Transverse colon (tissue), 4 donors: ENCODE results near the gene CXCL12. TPM values are rescaled to one million over a fixed set of nuclear protein-coding genes. Genes with fewer than 3 reads are reported as not detected.
A peak's percentile ranks its signal among the peaks of the same experiment; 100 is the strongest.

ENCODE experiments used
- DNase-seq: peaks from one replicate; pipeline ENCODE4 v3.0.0-alpha.2; 2019
- H3K27ac ChIP-seq, 4 donors: fragments of 200-600 bp; sonication (generic); 2 replicates each; pipeline ENCODE4 v1.5.1; 2016 to 2018; ENCODE audit warnings: inconsistent platforms in 4 of 4
- H3K27me3 ChIP-seq: fragments of 200-600 bp; sonication (generic); 2 replicates; pipeline ENCODE4 v1.5.1; 2017; ENCODE audit warnings: inconsistent platforms
- H3K36me3 ChIP-seq, 4 donors: fragments of 200-600 bp; sonication (generic); 2 replicates each; pipeline ENCODE4 v1.5.1; 2017 to 2019; ENCODE audit warnings: inconsistent platforms in 4 of 4
- H3K4me1 ChIP-seq, 4 donors: fragments of 200-600 bp; sonication (generic); 2 replicates each; pipeline ENCODE4 v1.5.1; 2017 to 2020; ENCODE audit warnings: inconsistent platforms in 4 of 4
- H3K4me3 ChIP-seq, 4 donors: fragments of 200-600 bp; sonication (generic); 1 replicate in 1 of 4; 2 replicates in 3 of 4; pipeline versions ENCODE4 v1.5.1 to v1.6.1; 2017 to 2019; ENCODE audit warnings: inconsistent platforms in 4 of 4
- H3K9me3 ChIP-seq, 2 donors: fragments of 200-600 bp; sonication (generic); 2 replicates each; pipeline ENCODE4 v1.5.1; 2017 to 2019; ENCODE audit warnings: inconsistent platforms in 2 of 2
- CTCF ChIP-seq, 5 experiments: fragments of 200-600 bp in 3 of 5; fragments of 450-650 bp in 2 of 5; sonication (generic) in 3 of 5; IDR thresholded peaks; 1 replicate in 2 of 5; 2 replicates in 3 of 5; pipeline ENCODE4 v1.5.1; 2016 to 2017; ENCODE audit warnings: antibody characterized with exemption in 5 of 5, inconsistent platforms in 3 of 5, mild to moderate bottlenecking in 2 of 5, moderate library complexity in 1 of 5
- EP300 ChIP-seq: sonication (generic); formaldehyde crosslinking; IDR thresholded peaks from one replicate; pipeline ENCODE4 v1.6.1; 2017; ENCODE audit warnings: antibody characterized with exemption, low read depth
- POLR2A ChIP-seq: fragments of 450-650 bp; IDR thresholded peaks from one replicate; pipeline ENCODE4 v1.6.1; 2016; ENCODE audit warnings: antibody characterized with exemption, mild to moderate bottlenecking, moderate library complexity
- POLR2AphosphoS5 ChIP-seq, 3 donors: sonication (generic); formaldehyde crosslinking; IDR thresholded peaks; one replicate each; pipeline ENCODE4 v1.6.1; 2016; ENCODE audit warnings: antibody characterized with exemption in 3 of 3
- WGBS, 2 donors: methylation state at CpG; one replicate each; pipeline ENCODE4 v1.1.5; 2018; ENCODE audit warnings: low coverage in 1 of 2; 5-methylcytosine and 5-hydroxymethylcytosine counted together
- in situ Hi-C, 4 donors: fragments of 200-750 bp; cut with MboI; loops; one replicate each; pipeline versions ENCODE4 v1.15.0 to v1.15.1; 2017; ENCODE audit warnings: low sequenced_read_pairs in 3 of 4, low pct_ligation_motif_present in 1 of 4, low pct_unique_long_range_greater_than_20kb in 1 of 4
- intact Hi-C: fragments of 100-400 bp; cut with DNase I; formaldehyde crosslinking; loops from one replicate; pipeline ENCODE4 v1.15.1; 2023; ENCODE audit warnings: low total_unique reads
- total RNA-seq, 4 donors: library from RNA; depleted of rRNA; stranded (reverse); fragments of >200 nt; gene quantifications; one replicate each; pipeline ENCODE4 v1.1.0, GENCODE V29; 2016

CXCL12 gene
- total RNA-seq, 4 donors from 2014 or later: 6.8 to 19.5 (median 17.9) TPM

GRCh38 chr10:44353721-44354120 is 31.2 kb downstream of the CXCL12 start:
- intact Hi-C loops (no loop called here), in situ Hi-C loops (no loop called here)
- Histone ChIP-seq H3K27ac (no peak overlapping the region), H3K4me1 (peaks cover 0 to 7% (median 0%) of the 10 kb centered on the region in 4 donors), H3K4me3 (no peak overlapping the region), H3K27me3 (no peaks in the 10 kb centered on the region), H3K36me3 (no peaks in the 10 kb centered on the region), H3K9me3 (no peaks in the 10 kb centered on the region)
- 92% methylated on average over 7 of the region's 7 CpGs; no CpG with 5 or more reads in 1 of the 2 donors for WGBS, 2 donors
- DNase-seq: no peak
- TF ChIP-seq CTCF (IDR thresholded peaks at IDR 0.05): no peak
- TF ChIP-seq EP300: no peak
- TF ChIP-seq POLR2AphosphoS5 (IDR thresholded peaks at IDR 0.05): no peak
- no peak for TF ChIP-seq POLR2A

GRCh38 chr10:44353128-44353390 is 31.8 kb downstream of the CXCL12 start:
- no peak overlapping the region for H3K27ac ChIP-seq
- H3K27me3 ChIP-seq: no peaks in the 10 kb centered on the region
- H3K4me1 ChIP-seq: peaks cover 0 to 3% (median 0%) of the 10 kb centered on the region in 4 donors
- no peaks in the 10 kb centered on the region for H3K36me3 ChIP-seq
- H3K9me3 ChIP-seq: no peaks in the 10 kb centered on the region
- 91% methylated on average over 4 of the region's 4 CpGs; no CpG with 5 or more reads in 1 of the 2 donors for WGBS, 2 donors
- no peak for DNase-seq
- in situ Hi-C loops: no loop called here
- intact Hi-C loops: no loop called here
- H3K4me3 ChIP-seq: no peak overlapping the region
- no peak for TF ChIP-seq CTCF (IDR thresholded peaks at IDR 0.05)
- no peak for TF ChIP-seq POLR2AphosphoS5 (IDR thresholded peaks at IDR 0.05)
- no peak for TF ChIP-seq POLR2A
- TF ChIP-seq EP300: no peak

- peak overlapping the region in 2 of 4 donors; percentile 44 to 48 for H3K27ac ChIP-seq
- DNase-seq: peak; percentile 31
- H3K9me3 ChIP-seq: no peaks in the 10 kb centered on the region
- intact Hi-C loops (no loop called here), in situ Hi-C loops (no loop called here)
- no peaks in the 10 kb centered on the region for H3K27me3 ChIP-seq
- TF ChIP-seq CTCF (IDR thresholded peaks at IDR 0.05) (no peak), EP300 (no peak), POLR2A (no peak), POLR2AphosphoS5 (IDR thresholded peaks at IDR 0.05) (peak in 1 of 3 donors; percentile 22)
- no peaks in the 10 kb centered on the region for H3K36me3 ChIP-seq
- WGBS, 2 donors: 69 to 80% methylated on average over 1 to 11 of the region's 11 CpGs
- H3K4me1 ChIP-seq: peaks cover 0 to 3% (median 0%) of the 10 kb centered on the region in 4 donors
- no peak overlapping the region for H3K4me3 ChIP-seq
Observed at GRCh38 chr10:44352316-44353127, 32.4 kb downstream of the CXCL12 start.

GRCh38 chr10:44348496-44348895 is 36.4 kb downstream of the CXCL12 start:
- Histone ChIP-seq H3K4me3 (no peak overlapping the region), H3K27me3 (no peaks in the 10 kb centered on the region), H3K36me3 (no peaks in the 10 kb centered on the region), H3K4me1 (peaks cover 0 to 3% (median 0%) of the 10 kb centered on the region in 4 donors), H3K9me3 (no peaks in the 10 kb centered on the region), H3K27ac (no peak overlapping the region)
- TF ChIP-seq POLR2A (no peak), POLR2AphosphoS5 (IDR thresholded peaks at IDR 0.05) (no peak), EP300 (no peak), CTCF (IDR thresholded peaks at IDR 0.05) (no peak)
- in situ Hi-C loops: no loop called here
- intact Hi-C loops: no loop called here
- no peak for DNase-seq
- 94 to 100% methylated on average over 2 to 5 of the region's 5 CpGs for WGBS, 2 donors
